Loucy (cell line): ENCODE measurements around the gene EIF6.

ENCODE experiments used
- H2AFZ ChIP-seq: fragments of 200-600 bp; sonication (generic); 2 replicates; pipeline ENCODE4 v1.6.0; 2016; ENCODE audit warnings: antibody characterized with exemption, mild to moderate bottlenecking, low read length, moderate library complexity
- H3F3A ChIP-seq: fragments of 200-600 bp; 2 replicates; pipeline ENCODE4 v1.6.0; 2016; ENCODE audit warnings: antibody characterized with exemption, low read depth, mild to moderate bottlenecking
- H3K27me3 ChIP-seq: fragments of 200-600 bp; sonication (generic); 2 replicates; pipeline ENCODE4 v1.6.1; 2014; ENCODE audit warnings: low read length, mild to moderate bottlenecking; ENCODE audit not compliant: insufficient read depth, poor library complexity, severe bottlenecking
- H3K36me3 ChIP-seq: fragments of 200-600 bp; sonication (generic); 2 replicates; pipeline ENCODE4 v1.6.1; 2016; ENCODE audit warnings: low read length; ENCODE audit not compliant: insufficient read depth
- H3K4me1 ChIP-seq: fragments of 200-600 bp; sonication (generic); 2 replicates; pipeline ENCODE4 v1.5.1; 2014; ENCODE audit warnings: low read length, mild to moderate bottlenecking; ENCODE audit not compliant: insufficient read depth, poor library complexity, severe bottlenecking
- H3K4me2 ChIP-seq: fragments of 200-600 bp; sonication (generic); 2 replicates; pipeline ENCODE4 v1.6.0; 2014; ENCODE audit warnings: antibody characterized with exemption, low read length, low read depth, mild to moderate bottlenecking; ENCODE audit not compliant: poor library complexity, severe bottlenecking
- H3K4me3 ChIP-seq: fragments of 200-600 bp; sonication (generic); 2 replicates; pipeline ENCODE4 v1.5.1; 2014; ENCODE audit warnings: low read length, mild to moderate bottlenecking, mixed read lengths; ENCODE audit not compliant: poor library complexity, severe bottlenecking
- H3K79me2 ChIP-seq: fragments of 200-600 bp; sonication (generic); 2 replicates; pipeline ENCODE4 v1.6.1; 2014; ENCODE audit warnings: low read length; ENCODE audit not compliant: insufficient read depth
- H3K9ac ChIP-seq: fragments of 200-600 bp; sonication (generic); 2 replicates; pipeline ENCODE4 v1.6.0; 2014; ENCODE audit warnings: mild to moderate bottlenecking, low read depth, low read length, moderate library complexity; ENCODE audit not compliant: poor library complexity, severe bottlenecking
- H3K9me2 ChIP-seq: fragments of 200-600 bp; sonication (generic); replicated peaks from 2 replicates; pipeline ENCODE4 v1.6.1; 2016; ENCODE audit warnings: low read depth, low read length, mixed read lengths
- H3K9me3 ChIP-seq: fragments of 200-600 bp; sonication (generic); 2 replicates; pipeline ENCODE4 v1.6.1; 2014; ENCODE audit warnings: mild to moderate bottlenecking, antibody characterized with exemption, low read length, low read depth; ENCODE audit not compliant: insufficient read depth
- H4K20me1 ChIP-seq: fragments of 200-600 bp; sonication (generic); 2 replicates; pipeline ENCODE4 v1.6.0; 2014; ENCODE audit warnings: antibody characterized with exemption, low read length, mild to moderate bottlenecking; ENCODE audit not compliant: insufficient read depth, poor library complexity, severe bottlenecking
- CTCF ChIP-seq: fragments of 200-600 bp; sonication (generic); conservative IDR thresholded peaks from 2 replicates; pipeline ENCODE4 v1.5.1; 2014; ENCODE audit warnings: mild to moderate bottlenecking, antibody characterized with exemption, low read length
- EZH2phosphoT487 ChIP-seq: fragments of 200-600 bp; IDR thresholded peaks from 2 replicates; pipeline ENCODE4 v1.6.1; 2018; ENCODE audit warnings: antibody characterized with exemption, mild to moderate bottlenecking, moderate library complexity, borderline replicate concordance

The EIF6 gene

GRCh38 chr20:35284267-35284991 lies at the start of gene EIF6:
Gene EIF6, minus strand, starts transcription at chr20:35284772. Its CDS starts 285 bp downstream, at chr20:35284487.
- Histone ChIP-seq H3K27me3 (no peaks in the 10 kb centered on the region), H3K9ac (peak within 1 kb of the TSS; percentile 89), H4K20me1 (peaks cover 28% of the 10 kb centered on the region), H3K4me3 (peak within 1 kb of the TSS; percentile 87), H3K9me3 (no peaks in the 10 kb centered on the region), H3K36me3 (peaks cover 22% of the 10 kb centered on the region; the same call in 1 of the 2 replicates), H3F3A (no peaks in the 10 kb centered on the region), H2AFZ (peak within 1 kb of the TSS; percentile 89), H3K9me2 (no peaks in the 10 kb centered on the region), H3K4me1 (peaks cover 14% of the 10 kb centered on the region), H3K4me2 (peak within 1 kb of the TSS; percentile 86), H3K79me2 (peaks cover 45% of the 10 kb centered on the region)
- TF ChIP-seq EZH2phosphoT487 (no peak), CTCF (no peak)

- H2AFZ ChIP-seq, result no peak overlapping the region
- no peaks in the 10 kb centered on the region for H3K79me2 ChIP-seq
- no peaks in the 10 kb centered on the region for H3K27me3 ChIP-seq
- H4K20me1 ChIP-seq, result no peaks in the 10 kb centered on the region
- H3K4me3 ChIP-seq, result no peak overlapping the region
- H3K4me1 ChIP-seq, result no peaks in the 10 kb centered on the region
- no peak overlapping the region for H3K9ac ChIP-seq
- H3K36me3 ChIP-seq, result no peaks in the 10 kb centered on the region
- no peak overlapping the region for H3K4me2 ChIP-seq
- no peak for TF ChIP-seq EZH2phosphoT487
- no peak for TF ChIP-seq CTCF
- H3K9me3 ChIP-seq, result no peaks in the 10 kb centered on the region
- H3K9me2 ChIP-seq, result no peaks in the 10 kb centered on the region
- no peaks in the 10 kb centered on the region for H3F3A ChIP-seq
These were observed 49.0 kb upstream of the EIF6 start for GRCh38 chr20:35333606-35334005.

GRCh38 chr20:35332540-35333200 lies 48.1 kb upstream of the EIF6 start:
- H3F3A ChIP-seq, result no peaks in the 10 kb centered on the region

More at GRCh38 chr20:35332540-35333200, 48.1 kb upstream of the EIF6 start:
- no peaks in the 10 kb centered on the region for H3K36me3 ChIP-seq
- no peaks in the 10 kb centered on the region for H3K79me2 ChIP-seq
- no peaks in the 10 kb centered on the region for H3K4me1 ChIP-seq
- H3K9ac ChIP-seq, result no peak overlapping the region
- TF ChIP-seq EZH2phosphoT487, result no peak
- TF ChIP-seq CTCF, result no peak
- no peaks in the 10 kb centered on the region for H3K27me3 ChIP-seq
- no peak overlapping the region for H3K4me2 ChIP-seq
- no peaks in the 10 kb centered on the region for H4K20me1 ChIP-seq
- H3K9me2 ChIP-seq, result no peaks in the 10 kb centered on the region
- H3K4me3 ChIP-seq, result no peak overlapping the region
- no peak overlapping the region for H2AFZ ChIP-seq
- no peaks in the 10 kb centered on the region for H3K9me3 ChIP-seq
